Astrocyte (in vitro differentiated cells and primary cell): ENCODE measurements around the gene TIPARP. TPM values are rescaled to one million over a fixed set of nuclear protein-coding genes. Genes with fewer than 3 reads are reported as not detected.

Experiments
- DNase-seq: peaks from one replicate; pipeline ENCODE4 v3.0.0-alpha.2; 2010; ENCODE audit warnings: low read depth
- FAIRE-seq: peaks from 2 replicates; lab custom pipeline; 2011; peaks lifted over from hg19 to GRCh38; lab: Jason Lieb, UNC
- H2AFZ ChIP-seq: 2 replicates; pipeline ENCODE4 v1.6.0; 2012; ENCODE audit warnings: low read depth, low read length, inconsistent platforms
- H3K27ac ChIP-seq: 2 replicates; pipeline ENCODE4 v1.5.1; 2011; ENCODE audit warnings: low read depth, low read length, inconsistent platforms
- H3K27me3 ChIP-seq: 2 replicates; pipeline ENCODE4 v1.6.0; 2011; ENCODE audit warnings: low read length, inconsistent platforms; ENCODE audit not compliant: insufficient read depth
- H3K36me3 ChIP-seq: 2 replicates; pipeline ENCODE4 v1.5.1; 2011; ENCODE audit warnings: low read length, inconsistent platforms; ENCODE audit not compliant: insufficient read depth
- H3K4me1 ChIP-seq: 2 replicates; pipeline ENCODE4 v1.5.1; 2011; ENCODE audit warnings: low read length, inconsistent platforms; ENCODE audit not compliant: insufficient read depth
- H3K4me2 ChIP-seq: 2 replicates; pipeline ENCODE4 v1.6.0; 2012; ENCODE audit warnings: low read length, inconsistent platforms
- H3K4me3 ChIP-seq: 2 replicates; pipeline ENCODE4 v1.5.1; 2011; ENCODE audit warnings: low read depth, mild to moderate bottlenecking, low read length, inconsistent platforms; ENCODE audit not compliant: insufficient read depth
- H3K79me2 ChIP-seq: 2 replicates; pipeline ENCODE4 v1.6.0; 2012; ENCODE audit warnings: mild to moderate bottlenecking, low read length, inconsistent platforms; ENCODE audit not compliant: insufficient read depth
- H3K9ac ChIP-seq: 2 replicates; pipeline ENCODE4 v1.6.0; 2012; ENCODE audit warnings: mild to moderate bottlenecking, low read length, inconsistent platforms
- H3K9me3 ChIP-seq: 2 replicates; pipeline ENCODE4 v1.5.1; 2012; ENCODE audit warnings: low read depth, mild to moderate bottlenecking, low read length, inconsistent platforms; ENCODE audit not compliant: insufficient read depth
- H4K20me1 ChIP-seq: 2 replicates; pipeline ENCODE4 v1.6.0; 2012; ENCODE audit warnings: low read length, inconsistent platforms; ENCODE audit not compliant: insufficient read depth
- H3K27ac Mint-ChIP-seq: one replicate; pipeline ENCODE4 v1.8.0; 2021; ENCODE audit warnings: mild to moderate bottlenecking, mixed read lengths; ENCODE audit not compliant: unreplicated experiment
- H3K27me3 Mint-ChIP-seq: one replicate; pipeline ENCODE4 v1.8.0; 2021; ENCODE audit warnings: low read depth, mixed read lengths; ENCODE audit not compliant: unreplicated experiment
- H3K36me3 Mint-ChIP-seq: one replicate; pipeline ENCODE4 v1.8.0; 2021; ENCODE audit warnings: low read depth, mixed read lengths; ENCODE audit not compliant: unreplicated experiment
- H3K4me1 Mint-ChIP-seq: one replicate; pipeline ENCODE4 v1.8.0; 2021; ENCODE audit warnings: low read depth, mixed read lengths; ENCODE audit not compliant: unreplicated experiment
- H3K4me3 Mint-ChIP-seq: one replicate; pipeline ENCODE4 v1.8.0; 2021; ENCODE audit warnings: mild to moderate bottlenecking, moderate library complexity, mixed read lengths; ENCODE audit not compliant: unreplicated experiment
- H3K9me3 Mint-ChIP-seq: one replicate; pipeline ENCODE4 v1.8.0; 2021; ENCODE audit warnings: mild to moderate bottlenecking, mixed read lengths; ENCODE audit not compliant: unreplicated experiment
- CTCF ChIP-seq: IDR thresholded peaks from 2 replicates; pipeline ENCODE4 v1.5.1; 2011; ENCODE audit warnings: low read depth, mild to moderate bottlenecking, inconsistent platforms, low read length, moderate library complexity; ENCODE audit not compliant: insufficient read depth
- EZH2 ChIP-seq: IDR thresholded peaks from 2 replicates; pipeline ENCODE4 v1.6.1; 2012; ENCODE audit warnings: mild to moderate bottlenecking, low read length, inconsistent platforms; ENCODE audit not compliant: insufficient read depth
- total RNA-seq: library from RNA; stranded (reverse); gene quantifications from 2 replicates; pipeline ENCODE4 v1.2.1, GENCODE V29; 2021

The TIPARP gene
- total RNA-seq, 1 donor from 2014 or later = 74.2 TPM

- Mint-ChIP-seq H3K27me3 (no peaks in the 10 kb centered on the region), H3K9me3 (no peaks in the 10 kb centered on the region), H3K4me1 (peaks cover 8% of the 10 kb centered on the region), H3K36me3 (no peaks in the 10 kb centered on the region), H3K4me3 (no peak overlapping the region), H3K27ac (no peak overlapping the region)
- TF ChIP-seq CTCF (no peak), EZH2 (no peak)
- H3K9ac ChIP-seq = no peak overlapping the region
- no peaks in the 10 kb centered on the region for H4K20me1 ChIP-seq
- no peak overlapping the region for H3K27ac ChIP-seq
- no peak for FAIRE-seq
- H3K4me1 ChIP-seq = no peaks in the 10 kb centered on the region
- no peak overlapping the region for H3K4me2 ChIP-seq
- no peaks in the 10 kb centered on the region for H3K79me2 ChIP-seq
- no peak overlapping the region for H3K4me3 ChIP-seq
- H3K9me3 ChIP-seq = no peaks in the 10 kb centered on the region
- H3K27me3 ChIP-seq = peaks cover 5% of the 10 kb centered on the region
- H3K36me3 ChIP-seq = no peaks in the 10 kb centered on the region
- no peak overlapping the region for H2AFZ ChIP-seq
- DNase-seq = no peak
These were observed 34.9 kb upstream of the TIPARP start for GRCh38 chr3:156639414-156640023.

- FAIRE-seq (no peak), DNase-seq (no peak)
- no peaks in the 10 kb centered on the region for H4K20me1 ChIP-seq
- H3K9me3 Mint-ChIP-seq = no peaks in the 10 kb centered on the region
- H2AFZ ChIP-seq = no peak overlapping the region
- no peaks in the 10 kb centered on the region for H3K36me3 ChIP-seq
- no peak for TF ChIP-seq CTCF
- no peak for TF ChIP-seq EZH2
- no peak overlapping the region for H3K9ac ChIP-seq
- H3K4me3 Mint-ChIP-seq = no peak overlapping the region
- H3K79me2 ChIP-seq = no peaks in the 10 kb centered on the region
- no peak overlapping the region for H3K27ac ChIP-seq
- H3K4me2 ChIP-seq = no peak overlapping the region
- H3K27ac Mint-ChIP-seq = no peak overlapping the region
- H3K9me3 ChIP-seq = no peaks in the 10 kb centered on the region
- no peaks in the 10 kb centered on the region for H3K36me3 Mint-ChIP-seq
- peaks cover 5% of the 10 kb centered on the region for H3K27me3 ChIP-seq
- peaks cover 11% of the 10 kb centered on the region for H3K4me1 Mint-ChIP-seq
- H3K4me1 ChIP-seq = no peaks in the 10 kb centered on the region
- H3K4me3 ChIP-seq = no peak overlapping the region
- no peaks in the 10 kb centered on the region for H3K27me3 Mint-ChIP-seq
These were observed 32.8 kb upstream of the TIPARP start for GRCh38 chr3:156641618-156641975.
